Smooth muscle cell of the umbilical artery (primary cell): ENCODE data around the gene HACD1. TPM values are rescaled to one million over a fixed set of nuclear protein-coding genes. Genes with fewer than 3 reads are reported as not detected.

Source experiments
- total RNA-seq: library from RNA; depleted of rRNA; stranded (reverse); fragments of >200 nt; gene quantifications from 2 replicates; pipeline ENCODE4 v1.2.3, GENCODE V29; 2014

The HACD1 gene, protein sequence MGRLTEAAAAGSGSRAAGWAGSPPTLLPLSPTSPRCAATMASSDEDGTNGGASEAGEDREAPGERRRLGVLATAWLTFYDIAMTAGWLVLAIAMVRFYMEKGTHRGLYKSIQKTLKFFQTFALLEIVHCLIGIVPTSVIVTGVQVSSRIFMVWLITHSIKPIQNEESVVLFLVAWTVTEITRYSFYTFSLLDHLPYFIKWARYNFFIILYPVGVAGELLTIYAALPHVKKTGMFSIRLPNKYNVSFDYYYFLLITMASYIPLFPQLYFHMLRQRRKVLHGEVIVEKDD
- total RNA-seq, result 30.0 and 39.1 TPM in 2 replicates

GRCh38 chr10:17617031-17617911 is at the start of gene HACD1:
HACD1 (minus strand) TSS chr10:17617374; CDS start chr10:17617339, 35 bp downstream.

DNA sequence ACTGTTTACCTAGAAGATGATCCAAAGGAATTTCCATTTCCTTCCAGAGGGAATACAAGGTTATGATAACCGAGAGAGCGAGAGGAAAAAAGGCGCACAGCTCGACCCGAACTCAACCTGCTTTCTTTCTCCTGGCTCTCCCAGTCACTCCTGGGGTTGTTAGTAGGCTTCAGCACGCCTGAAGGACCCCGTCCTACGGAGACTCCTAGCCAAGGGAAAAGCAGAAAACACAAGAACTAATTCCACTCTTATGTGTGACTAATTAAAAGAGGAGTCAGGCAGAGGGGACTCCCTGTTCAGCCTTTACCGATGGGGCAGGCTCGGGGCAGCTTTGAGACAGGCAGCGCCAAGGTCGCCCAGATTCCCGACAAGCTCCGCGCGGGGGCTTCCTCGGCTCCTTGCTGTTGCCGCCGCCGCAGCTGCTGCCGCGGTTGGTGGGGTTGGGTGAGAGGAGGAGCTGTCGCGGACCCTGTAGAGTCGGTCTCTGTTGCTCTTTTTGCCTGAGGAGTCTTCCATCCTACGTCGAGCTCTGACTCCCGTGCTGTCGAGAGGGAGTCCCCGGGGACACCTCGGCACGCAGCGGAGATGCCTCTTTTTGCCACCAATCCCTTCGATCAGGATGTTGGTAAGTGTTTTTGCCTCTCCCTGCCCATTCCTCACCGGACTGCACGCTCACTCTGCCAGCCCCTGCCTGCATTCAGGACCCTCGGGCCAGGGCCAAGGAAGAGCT is 26.7 kb upstream of the HACD1 start, which contains the start of gene STAM:
Gene STAM, plus strand, starts transcription at position 397 of the 730 bp plus-strand sequence. Its CDS starts 189 bp downstream, at position 586.

Other genes with a start within 250 kb of the HACD1 start
- 0.14 TPM in 1 of 2 replicates, not detected in the other for gene ST8SIA6, start 162.8 kb downstream of the HACD1 start, total RNA-seq
- gene STAM, start 26.8 kb upstream of the HACD1 start, total RNA-seq, result 22.3 and 33.7 TPM in 2 replicates
- under 0.01 and 0.23 TPM in 2 replicates for gene TMEM236, start 134.8 kb upstream of the HACD1 start, total RNA-seq
- gene MRC1, start 192.0 kb upstream of the HACD1 start, total RNA-seq, result 0.05 TPM in 1 of 2 replicates, not detected in the other